ENCODE measurements around the gene FGFRL1. TPM values are rescaled to one million over a fixed set of nuclear protein-coding genes. Genes with fewer than 3 reads are reported as not detected.
"Not testable (repeated sequence)": the region's sequence is repeated elsewhere in the genome, so short reads cannot be mapped to it uniquely, and the experiment has no call there.

FGFRL1 gene
- total RNA-seq, 1 donor from 2014 or later, result 14.2 TPM

DNA sequence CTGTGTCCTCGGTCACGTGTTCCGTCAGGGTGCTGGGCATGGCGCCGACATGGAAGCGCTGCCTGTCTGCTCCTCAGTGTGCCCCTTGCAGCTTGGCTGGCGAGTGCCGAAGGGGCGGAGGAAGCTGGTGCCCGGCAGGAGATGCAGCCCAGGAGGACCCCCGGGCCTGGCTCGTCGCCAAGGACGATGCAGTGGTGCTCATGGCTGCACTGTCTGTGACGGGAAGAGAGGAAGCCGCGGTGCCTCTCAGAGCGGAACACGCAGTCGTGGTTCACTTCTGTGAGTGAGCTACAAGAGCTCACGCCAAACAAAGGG is 38.1 kb downstream of the FGFRL1 start:
- no peak for FAIRE-seq
- no peaks in the 10 kb centered on the region for H3K36me3 ChIP-seq (ENCODE audit: control insufficient read depth, insufficient read depth, low read length)
- peaks cover 27% of the 10 kb centered on the region for H3K27me3 ChIP-seq (ENCODE audit: control insufficient read depth, insufficient read depth, low read length)
- DNase-seq (ENCODE audit: low read depth), result no peak
- TF ChIP-seq, protein P1, sequence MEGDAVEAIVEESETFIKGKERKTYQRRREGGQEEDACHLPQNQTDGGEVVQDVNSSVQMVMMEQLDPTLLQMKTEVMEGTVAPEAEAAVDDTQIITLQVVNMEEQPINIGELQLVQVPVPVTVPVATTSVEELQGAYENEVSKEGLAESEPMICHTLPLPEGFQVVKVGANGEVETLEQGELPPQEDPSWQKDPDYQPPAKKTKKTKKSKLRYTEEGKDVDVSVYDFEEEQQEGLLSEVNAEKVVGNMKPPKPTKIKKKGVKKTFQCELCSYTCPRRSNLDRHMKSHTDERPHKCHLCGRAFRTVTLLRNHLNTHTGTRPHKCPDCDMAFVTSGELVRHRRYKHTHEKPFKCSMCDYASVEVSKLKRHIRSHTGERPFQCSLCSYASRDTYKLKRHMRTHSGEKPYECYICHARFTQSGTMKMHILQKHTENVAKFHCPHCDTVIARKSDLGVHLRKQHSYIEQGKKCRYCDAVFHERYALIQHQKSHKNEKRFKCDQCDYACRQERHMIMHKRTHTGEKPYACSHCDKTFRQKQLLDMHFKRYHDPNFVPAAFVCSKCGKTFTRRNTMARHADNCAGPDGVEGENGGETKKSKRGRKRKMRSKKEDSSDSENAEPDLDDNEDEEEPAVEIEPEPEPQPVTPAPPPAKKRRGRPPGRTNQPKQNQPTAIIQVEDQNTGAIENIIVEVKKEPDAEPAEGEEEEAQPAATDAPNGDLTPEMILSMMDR (IDR thresholded peaks at IDR 0.05; ENCODE audit: insufficient read depth, low read length, severe bottlenecking), result no peak
- no peak overlapping the region for H3K4me3 ChIP-seq (ENCODE audit: low read depth, low read length)

GRCh38 chr4:1050486-1051213 is 39.2 kb downstream of the FGFRL1 start:
- no peak for FAIRE-seq
- Histone ChIP-seq H3K36me3 (ENCODE audit: control insufficient read depth, insufficient read depth, low read length) (no peaks in the 10 kb centered on the region), H3K27me3 (ENCODE audit: control insufficient read depth, insufficient read depth, low read length) (peaks cover 29% of the 10 kb centered on the region), H3K4me3 (ENCODE audit: low read depth, low read length) (no peak overlapping the region)
- DNase-seq (ENCODE audit: low read depth), result no peak
- TF ChIP-seq, protein P1 (IDR thresholded peaks at IDR 0.05; ENCODE audit: insufficient read depth, low read length, severe bottlenecking), result peak; percentile 27

DNA sequence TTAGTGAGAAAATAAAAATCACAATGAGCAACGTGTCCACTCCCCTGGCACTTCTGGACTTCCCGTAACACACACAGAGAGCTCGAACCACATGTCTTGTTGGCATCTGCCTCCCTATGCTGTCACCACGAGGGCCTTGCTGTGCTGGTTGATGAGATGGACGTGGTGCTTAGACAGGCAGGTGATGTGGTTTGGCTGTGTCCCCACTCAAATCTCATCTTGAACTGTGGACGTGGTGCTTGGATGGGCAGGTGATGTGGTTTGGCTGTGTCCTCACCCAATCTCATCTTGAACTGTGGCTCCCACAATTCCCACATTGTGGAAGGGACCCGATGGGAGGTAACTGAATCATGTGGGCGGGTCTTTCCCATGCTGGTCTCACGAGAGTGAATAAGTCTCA is 40.0 kb downstream of the FGFRL1 start:
- no peak for FAIRE-seq
- no peaks in the 10 kb centered on the region for H3K36me3 ChIP-seq (ENCODE audit: control insufficient read depth, insufficient read depth, low read length)
- no peak overlapping the region for H3K4me3 ChIP-seq (ENCODE audit: low read depth, low read length)
- peaks cover 31% of the 10 kb centered on the region for H3K27me3 ChIP-seq (ENCODE audit: control insufficient read depth, insufficient read depth, low read length)
- TF ChIP-seq, protein P1 (IDR thresholded peaks at IDR 0.05; ENCODE audit: insufficient read depth, low read length, severe bottlenecking), result no peak
- DNase-seq (ENCODE audit: low read depth), result no peak

GRCh38 chr4:1052231-1052671 is 40.8 kb downstream of the FGFRL1 start:
- DNase-seq (ENCODE audit: low read depth) (no peak), FAIRE-seq (no peak)
- peaks cover 33% of the 10 kb centered on the region for H3K27me3 ChIP-seq (ENCODE audit: control insufficient read depth, insufficient read depth, low read length)

DNA sequence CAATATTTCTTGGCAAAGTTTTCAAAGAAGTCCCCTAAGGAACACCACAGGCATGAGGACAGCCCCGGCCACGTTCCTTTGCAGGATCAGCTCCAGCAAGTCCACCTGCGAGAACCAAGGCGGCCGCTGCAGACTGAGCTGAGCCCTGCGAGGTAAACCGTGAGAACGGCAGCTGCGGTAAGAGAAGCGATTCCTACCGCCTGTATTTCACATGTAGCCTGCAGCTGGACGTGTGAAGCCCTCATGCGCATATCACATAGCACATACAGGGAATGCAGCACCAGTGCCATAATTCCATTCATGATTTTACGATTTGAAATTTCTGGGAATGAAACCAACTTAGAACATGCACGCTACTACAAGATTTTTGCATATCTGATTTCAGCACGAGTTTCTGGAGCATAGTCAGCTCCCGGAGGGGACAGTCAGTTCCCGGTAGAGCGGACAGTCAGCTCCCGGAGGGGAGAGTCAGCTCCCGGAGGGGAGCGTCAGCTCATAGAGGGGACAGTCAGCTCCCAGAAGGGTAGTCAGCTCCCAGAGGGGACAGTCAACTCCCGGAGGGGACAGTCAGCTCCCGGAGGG is 41.7 kb downstream of the FGFRL1 start:
- TF ChIP-seq, protein P1 (IDR thresholded peaks at IDR 0.05; ENCODE audit: insufficient read depth, low read length, severe bottlenecking), result no peak
- DNase-seq (ENCODE audit: low read depth) (peak; percentile 63), FAIRE-seq (no peak)
- H3K36me3 ChIP-seq (ENCODE audit: control insufficient read depth, insufficient read depth, low read length), result no peaks in the 10 kb centered on the region
- H3K27me3 ChIP-seq (ENCODE audit: control insufficient read depth, insufficient read depth, low read length), result peaks cover 33% of the 10 kb centered on the region
- no peak overlapping the region for H3K4me3 ChIP-seq (ENCODE audit: low read depth, low read length)

More at GRCh38 chr4:1052231-1052671, 40.8 kb downstream of the FGFRL1 start:
- TF ChIP-seq, protein P1 (IDR thresholded peaks at IDR 0.05; ENCODE audit: insufficient read depth, low read length, severe bottlenecking), result no peak
- Histone ChIP-seq H3K4me3 (ENCODE audit: low read depth, low read length) (no peak overlapping the region), H3K36me3 (ENCODE audit: control insufficient read depth, insufficient read depth, low read length) (no peaks in the 10 kb centered on the region)

DNA sequence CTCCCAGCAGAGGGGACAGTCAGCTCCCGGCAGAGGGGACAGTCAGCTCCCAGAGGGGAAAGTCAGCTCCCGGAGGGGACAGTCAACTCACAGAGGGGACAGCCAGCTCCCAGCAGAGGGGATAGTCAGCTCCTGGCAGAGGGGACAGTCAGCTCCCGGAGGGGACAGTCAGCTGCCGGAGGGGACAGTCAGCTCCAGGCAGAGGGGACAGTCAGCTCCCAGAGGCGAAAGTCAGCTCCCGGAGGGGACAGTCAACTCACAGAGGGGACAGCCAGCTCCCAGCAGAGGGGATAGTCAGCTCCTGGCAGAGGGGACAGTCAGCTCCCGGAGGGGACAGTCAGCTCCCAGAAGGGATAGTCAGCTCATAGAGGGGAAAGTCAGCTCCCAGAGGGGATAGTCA is 42.5 kb downstream of the FGFRL1 start:
- not testable (repeated sequence) for DNase-seq (ENCODE audit: low read depth); FAIRE-seq; H3K36me3 ChIP-seq (ENCODE audit: control insufficient read depth, insufficient read depth, low read length); H3K4me3 ChIP-seq (ENCODE audit: low read depth, low read length)
- peaks cover 33% of the 10 kb centered on the region for H3K27me3 ChIP-seq (ENCODE audit: control insufficient read depth, insufficient read depth, low read length)

DNA sequence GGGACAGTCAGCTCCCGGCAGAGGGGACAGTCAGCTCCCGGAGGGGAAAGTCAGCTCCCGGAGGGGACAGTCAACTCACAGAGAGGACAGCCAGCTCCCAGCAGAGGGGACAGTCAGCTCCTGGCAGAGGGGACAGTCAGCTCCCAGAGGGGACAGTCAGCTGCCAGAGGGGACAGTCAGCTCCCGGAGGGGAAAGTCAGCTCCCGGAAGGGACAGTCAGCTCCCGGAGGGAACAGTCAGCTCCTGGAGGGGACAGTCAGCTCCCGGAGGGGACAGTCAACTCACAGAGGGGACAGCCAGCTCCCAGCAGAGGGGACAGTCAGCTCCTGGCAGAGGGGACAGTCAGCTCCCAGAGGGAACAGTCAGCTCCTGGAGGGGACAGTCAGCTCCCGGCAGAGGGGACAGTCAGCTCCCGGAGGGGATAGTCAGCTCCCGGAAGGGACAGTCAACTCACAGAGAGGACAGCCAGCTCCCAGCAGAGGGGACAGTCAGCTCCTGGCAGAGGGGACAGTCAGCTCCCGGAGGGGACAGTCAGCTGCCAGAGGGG is 43.3 kb downstream of the FGFRL1 start:
- H3K36me3 ChIP-seq (ENCODE audit: control insufficient read depth, insufficient read depth, low read length); H3K4me3 ChIP-seq (ENCODE audit: low read depth, low read length); DNase-seq (ENCODE audit: low read depth); FAIRE-seq: not testable (repeated sequence)
- peaks cover 38% of the 10 kb centered on the region for H3K27me3 ChIP-seq (ENCODE audit: control insufficient read depth, insufficient read depth, low read length)

DNA sequence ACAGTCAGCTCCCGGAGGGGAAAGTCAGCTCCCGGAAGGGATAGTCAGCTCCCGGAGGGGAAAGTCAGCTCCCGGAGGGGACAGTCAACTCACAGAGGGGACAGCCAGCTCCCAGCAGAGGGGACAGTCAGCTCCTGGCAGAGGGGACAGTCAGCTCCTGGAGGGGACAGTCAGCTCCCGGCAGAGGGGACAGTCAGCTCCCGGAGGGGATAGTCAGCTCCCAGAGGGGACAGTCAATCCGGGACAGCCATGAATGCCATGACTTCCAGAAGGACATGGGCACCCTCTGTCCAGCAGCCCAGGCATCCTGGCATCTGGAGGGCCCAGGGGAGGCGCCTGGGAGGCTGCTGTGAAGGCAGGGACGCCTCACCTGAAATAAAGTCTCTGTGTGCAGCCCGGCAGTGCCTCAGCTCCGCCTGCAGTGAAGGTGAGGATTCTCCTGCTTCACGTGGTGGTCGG is 43.8 kb downstream of the FGFRL1 start:
- FAIRE-seq; H3K36me3 ChIP-seq (ENCODE audit: control insufficient read depth, insufficient read depth, low read length); H3K4me3 ChIP-seq (ENCODE audit: low read depth, low read length); DNase-seq (ENCODE audit: low read depth): not testable (repeated sequence)
- peaks cover 38% of the 10 kb centered on the region for H3K27me3 ChIP-seq (ENCODE audit: control insufficient read depth, insufficient read depth, low read length)
